Neural progenitor cell (in vitro differentiated cells): ENCODE results near the gene KDM2B.

Experiments used
- EZH2 ChIP-seq: fragments of 200-600 bp; sonication (generic); IDR thresholded peaks from 2 replicates; pipeline ENCODE4 v1.6.1; 2017; ENCODE audit warnings: antibody characterized with exemption, mild to moderate bottlenecking, moderate library complexity
- EZH2phosphoT487 ChIP-seq: fragments of 200-600 bp; sonication (generic); IDR thresholded peaks from 2 replicates; pipeline ENCODE4 v1.6.1; 2017; ENCODE audit warnings: antibody characterized with exemption
- TF ChIP-seq, protein P1 (sequence below): fragments of 200-600 bp; sonication (generic); IDR thresholded peaks from 2 replicates; pipeline ENCODE4 v1.5.1; 2017; ENCODE audit warnings: antibody characterized with exemption, mild to moderate bottlenecking

DNA sequence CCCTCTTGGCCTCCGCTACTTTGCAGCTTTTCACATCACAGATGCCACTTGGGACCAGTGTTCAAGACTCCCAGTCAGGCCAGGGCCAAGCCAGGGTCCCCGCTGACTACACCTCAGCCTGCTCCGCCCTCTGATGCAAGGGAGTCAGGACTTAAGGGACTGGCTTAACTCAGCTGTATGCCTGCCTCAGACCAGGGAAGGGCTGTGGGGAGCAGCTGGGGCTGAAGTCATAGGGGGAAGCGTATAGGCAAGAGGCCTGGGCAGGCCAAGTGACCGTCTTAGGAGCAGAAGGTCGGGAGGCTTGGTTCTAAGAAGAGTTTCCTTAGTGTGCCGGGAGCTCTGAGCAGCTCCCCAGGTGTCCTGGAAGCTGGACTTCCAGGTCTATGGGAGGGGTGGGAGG is 21.9 kb downstream of the KDM2B start:
- TF ChIP-seq, protein P1, sequence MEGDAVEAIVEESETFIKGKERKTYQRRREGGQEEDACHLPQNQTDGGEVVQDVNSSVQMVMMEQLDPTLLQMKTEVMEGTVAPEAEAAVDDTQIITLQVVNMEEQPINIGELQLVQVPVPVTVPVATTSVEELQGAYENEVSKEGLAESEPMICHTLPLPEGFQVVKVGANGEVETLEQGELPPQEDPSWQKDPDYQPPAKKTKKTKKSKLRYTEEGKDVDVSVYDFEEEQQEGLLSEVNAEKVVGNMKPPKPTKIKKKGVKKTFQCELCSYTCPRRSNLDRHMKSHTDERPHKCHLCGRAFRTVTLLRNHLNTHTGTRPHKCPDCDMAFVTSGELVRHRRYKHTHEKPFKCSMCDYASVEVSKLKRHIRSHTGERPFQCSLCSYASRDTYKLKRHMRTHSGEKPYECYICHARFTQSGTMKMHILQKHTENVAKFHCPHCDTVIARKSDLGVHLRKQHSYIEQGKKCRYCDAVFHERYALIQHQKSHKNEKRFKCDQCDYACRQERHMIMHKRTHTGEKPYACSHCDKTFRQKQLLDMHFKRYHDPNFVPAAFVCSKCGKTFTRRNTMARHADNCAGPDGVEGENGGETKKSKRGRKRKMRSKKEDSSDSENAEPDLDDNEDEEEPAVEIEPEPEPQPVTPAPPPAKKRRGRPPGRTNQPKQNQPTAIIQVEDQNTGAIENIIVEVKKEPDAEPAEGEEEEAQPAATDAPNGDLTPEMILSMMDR: no peak
- TF ChIP-seq EZH2 (no peak), EZH2phosphoT487 (no peak)
